ENCODE data around the gene SCN9A. TPM values are rescaled to one million over a fixed set of nuclear protein-coding genes. Genes with fewer than 3 reads are reported as not detected.

The SCN9A gene
- total RNA-seq, 1 donor from 2014 or later, result 7.8 TPM

DNA sequence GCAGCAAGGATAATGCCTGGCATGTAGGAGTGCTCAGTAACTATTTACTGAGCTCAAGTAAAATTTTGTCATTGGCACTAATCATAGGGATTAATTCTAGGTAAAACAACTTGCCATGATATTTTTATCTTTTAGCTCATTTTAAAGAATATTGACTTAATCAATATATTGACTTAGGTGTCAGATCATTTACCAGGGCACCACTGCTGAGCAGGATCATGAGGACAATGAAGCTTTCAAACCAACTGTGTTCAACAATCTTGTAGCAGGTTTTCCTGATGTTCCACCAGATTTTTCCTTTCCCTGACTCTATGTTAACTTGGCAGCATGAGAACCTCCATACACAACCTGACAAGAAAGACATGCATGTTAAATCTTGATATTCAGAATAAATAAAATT, 133.4 kb downstream of the SCN9A start:
- Histone ChIP-seq H4K20me1 (ENCODE audit: insufficient read depth, low read length) (no peaks in the 10 kb centered on the region), H3K4me2 (ENCODE audit: low read length) (no peak overlapping the region), H3K4me1 (ENCODE audit: insufficient read depth, low read length) (no peaks in the 10 kb centered on the region), H3K27me3 (ENCODE audit: insufficient read depth, low read length) (no peaks in the 10 kb centered on the region), H3K9ac (ENCODE audit: low read length) (no peak overlapping the region), H2AFZ (ENCODE audit: low read depth, low read length) (no peak overlapping the region), H3K79me2 (ENCODE audit: insufficient read depth, low read length) (no peaks in the 10 kb centered on the region), H3K4me3 (ENCODE audit: insufficient read depth, low read depth, low read length) (no peak overlapping the region), H3K27ac (ENCODE audit: low read depth, low read length) (no peak overlapping the region), H3K9me3 (ENCODE audit: insufficient read depth, low read depth, low read length) (no peaks in the 10 kb centered on the region), H3K36me3 (ENCODE audit: insufficient read depth, low read length) (no peaks in the 10 kb centered on the region)
- TF ChIP-seq, protein P1, sequence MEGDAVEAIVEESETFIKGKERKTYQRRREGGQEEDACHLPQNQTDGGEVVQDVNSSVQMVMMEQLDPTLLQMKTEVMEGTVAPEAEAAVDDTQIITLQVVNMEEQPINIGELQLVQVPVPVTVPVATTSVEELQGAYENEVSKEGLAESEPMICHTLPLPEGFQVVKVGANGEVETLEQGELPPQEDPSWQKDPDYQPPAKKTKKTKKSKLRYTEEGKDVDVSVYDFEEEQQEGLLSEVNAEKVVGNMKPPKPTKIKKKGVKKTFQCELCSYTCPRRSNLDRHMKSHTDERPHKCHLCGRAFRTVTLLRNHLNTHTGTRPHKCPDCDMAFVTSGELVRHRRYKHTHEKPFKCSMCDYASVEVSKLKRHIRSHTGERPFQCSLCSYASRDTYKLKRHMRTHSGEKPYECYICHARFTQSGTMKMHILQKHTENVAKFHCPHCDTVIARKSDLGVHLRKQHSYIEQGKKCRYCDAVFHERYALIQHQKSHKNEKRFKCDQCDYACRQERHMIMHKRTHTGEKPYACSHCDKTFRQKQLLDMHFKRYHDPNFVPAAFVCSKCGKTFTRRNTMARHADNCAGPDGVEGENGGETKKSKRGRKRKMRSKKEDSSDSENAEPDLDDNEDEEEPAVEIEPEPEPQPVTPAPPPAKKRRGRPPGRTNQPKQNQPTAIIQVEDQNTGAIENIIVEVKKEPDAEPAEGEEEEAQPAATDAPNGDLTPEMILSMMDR (IDR thresholded peaks at IDR 0.05; ENCODE audit: insufficient read depth, low read depth, low read length), result no peak
- TF ChIP-seq EZH2 (IDR thresholded peaks at IDR 0.05; ENCODE audit: insufficient read depth, low read length), result no peak
- Mint-ChIP-seq H3K27ac (ENCODE audit: unreplicated experiment) (no peak overlapping the region), H3K27me3 (ENCODE audit: low read depth, unreplicated experiment) (no peaks in the 10 kb centered on the region), H3K4me1 (ENCODE audit: low read depth, unreplicated experiment) (peaks cover 13% of the 10 kb centered on the region), H3K9me3 (ENCODE audit: unreplicated experiment) (no peaks in the 10 kb centered on the region), H3K36me3 (ENCODE audit: low read depth, unreplicated experiment) (no peaks in the 10 kb centered on the region), H3K4me3 (ENCODE audit: unreplicated experiment) (no peak overlapping the region)
- DNase-seq (ENCODE audit: low read depth) (no peak), FAIRE-seq (no peak)

DNA sequence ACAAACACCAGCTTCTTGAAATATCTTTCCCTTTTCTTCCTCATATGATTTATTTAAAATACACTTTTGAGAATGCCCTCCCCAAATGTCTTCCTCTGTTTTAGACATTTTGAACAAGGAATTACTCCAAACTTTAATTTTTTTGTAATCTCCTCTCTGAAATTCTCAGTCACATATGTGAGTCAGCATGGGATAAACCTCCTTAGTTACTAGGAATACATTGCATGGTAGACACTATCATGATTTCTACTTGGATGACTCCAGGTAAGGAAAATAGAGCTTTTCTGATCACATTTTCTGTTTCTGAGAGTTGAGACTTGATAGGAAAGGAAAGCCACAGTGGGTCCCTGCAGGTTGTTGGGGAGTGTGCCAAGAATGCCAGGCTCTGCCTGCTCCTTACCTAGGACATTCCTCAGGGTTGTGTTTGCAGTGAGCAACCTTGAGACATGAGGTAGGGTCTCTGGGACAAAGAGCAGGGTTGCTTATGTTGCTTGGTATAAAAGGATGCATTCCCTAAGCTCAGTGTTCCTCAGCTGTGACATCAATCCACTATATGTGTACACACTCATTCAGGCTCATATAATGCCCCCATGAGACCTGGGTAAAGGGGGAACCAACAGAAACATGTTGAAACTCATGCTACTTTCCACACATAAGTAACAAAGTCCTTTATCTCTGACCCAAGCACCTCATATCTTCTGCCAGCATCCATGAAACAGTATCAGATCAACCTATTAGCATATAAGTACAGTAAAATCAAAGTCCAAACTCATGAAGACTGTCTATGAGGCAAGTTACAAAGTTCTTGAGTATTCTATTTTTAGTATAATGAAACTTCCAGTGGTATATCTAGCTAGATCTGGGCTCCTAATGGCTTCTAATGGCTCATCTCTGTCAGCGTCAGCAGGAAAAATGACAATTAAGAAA, 135.1 kb downstream of the SCN9A start:
- H3K27me3 ChIP-seq (ENCODE audit: insufficient read depth, low read length), result no peaks in the 10 kb centered on the region
- peaks cover 13% of the 10 kb centered on the region for H3K4me1 Mint-ChIP-seq (ENCODE audit: low read depth, unreplicated experiment)
- no peaks in the 10 kb centered on the region for H3K27me3 Mint-ChIP-seq (ENCODE audit: low read depth, unreplicated experiment)
- H3K27ac Mint-ChIP-seq (ENCODE audit: unreplicated experiment), result peak overlapping the region; percentile 89
- H3K4me2 ChIP-seq (ENCODE audit: low read length), result no peak overlapping the region
- H2AFZ ChIP-seq (ENCODE audit: low read depth, low read length), result no peak overlapping the region
- no peak overlapping the region for H3K9ac ChIP-seq (ENCODE audit: low read length)
- no peaks in the 10 kb centered on the region for H3K36me3 ChIP-seq (ENCODE audit: insufficient read depth, low read length)
- no peaks in the 10 kb centered on the region for H3K9me3 ChIP-seq (ENCODE audit: insufficient read depth, low read depth, low read length)
- H3K4me1 ChIP-seq (ENCODE audit: insufficient read depth, low read length), result no peaks in the 10 kb centered on the region
- DNase-seq (ENCODE audit: low read depth) (peak; percentile 13), FAIRE-seq (no peak)
- peak overlapping the region; percentile 81 for H3K27ac ChIP-seq (ENCODE audit: low read depth, low read length)
- H3K4me3 Mint-ChIP-seq (ENCODE audit: unreplicated experiment), result no peak overlapping the region
- no peaks in the 10 kb centered on the region for H3K79me2 ChIP-seq (ENCODE audit: insufficient read depth, low read length)
- H3K9me3 Mint-ChIP-seq (ENCODE audit: unreplicated experiment), result no peaks in the 10 kb centered on the region
- H3K36me3 Mint-ChIP-seq (ENCODE audit: low read depth, unreplicated experiment), result no peaks in the 10 kb centered on the region
- TF ChIP-seq, protein P1 (IDR thresholded peaks at IDR 0.05; ENCODE audit: insufficient read depth, low read depth, low read length), result no peak
- TF ChIP-seq EZH2 (IDR thresholded peaks at IDR 0.05; ENCODE audit: insufficient read depth, low read length), result no peak
- H4K20me1 ChIP-seq (ENCODE audit: insufficient read depth, low read length), result no peaks in the 10 kb centered on the region
- no peak overlapping the region for H3K4me3 ChIP-seq (ENCODE audit: insufficient read depth, low read depth, low read length)

DNA sequence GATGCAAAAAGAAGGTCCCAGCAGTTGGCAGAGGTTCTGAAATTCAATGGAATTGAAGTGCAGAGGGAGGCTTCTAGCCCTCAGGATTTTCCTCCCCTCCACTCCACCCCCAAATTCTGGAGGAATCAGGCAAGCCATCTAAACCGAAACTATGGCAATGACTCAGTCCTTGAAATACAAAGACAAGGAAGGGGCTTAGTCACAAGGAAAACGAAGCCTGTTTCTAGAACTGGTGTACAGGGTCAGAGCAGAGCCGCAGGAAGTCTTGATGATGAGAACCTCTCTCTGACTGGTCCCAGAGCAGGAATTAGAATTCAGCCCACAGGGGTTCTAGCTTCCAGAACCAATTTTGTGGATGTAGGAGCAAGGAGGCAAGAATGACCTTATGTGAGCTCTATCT, 136.2 kb downstream of the SCN9A start:
- peak overlapping the region; percentile 93 for H3K27ac Mint-ChIP-seq (ENCODE audit: unreplicated experiment)
- Histone ChIP-seq H3K4me1 (ENCODE audit: insufficient read depth, low read length) (peaks cover 3% of the 10 kb centered on the region), H3K36me3 (ENCODE audit: insufficient read depth, low read length) (no peaks in the 10 kb centered on the region), H3K4me3 (ENCODE audit: insufficient read depth, low read depth, low read length) (no peak overlapping the region), H3K27ac (ENCODE audit: low read depth, low read length) (peak overlapping the region; percentile 81), H3K79me2 (ENCODE audit: insufficient read depth, low read length) (no peaks in the 10 kb centered on the region), H2AFZ (ENCODE audit: low read depth, low read length) (peak overlapping the region; percentile 44), H4K20me1 (ENCODE audit: insufficient read depth, low read length) (no peaks in the 10 kb centered on the region), H3K27me3 (ENCODE audit: insufficient read depth, low read length) (no peaks in the 10 kb centered on the region), H3K9me3 (ENCODE audit: insufficient read depth, low read depth, low read length) (no peaks in the 10 kb centered on the region), H3K9ac (ENCODE audit: low read length) (peak overlapping the region; percentile 47), H3K4me2 (ENCODE audit: low read length) (peak overlapping the region; percentile 59)
- peak overlapping the region; percentile 30 for H3K4me3 Mint-ChIP-seq (ENCODE audit: unreplicated experiment)
- no peaks in the 10 kb centered on the region for H3K9me3 Mint-ChIP-seq (ENCODE audit: unreplicated experiment)
- no peaks in the 10 kb centered on the region for H3K36me3 Mint-ChIP-seq (ENCODE audit: low read depth, unreplicated experiment)
- peak; percentile 70 for FAIRE-seq
- H3K27me3 Mint-ChIP-seq (ENCODE audit: low read depth, unreplicated experiment), result no peaks in the 10 kb centered on the region
- peak; percentile 94 for DNase-seq (ENCODE audit: low read depth)
- peaks cover 15% of the 10 kb centered on the region for H3K4me1 Mint-ChIP-seq (ENCODE audit: low read depth, unreplicated experiment)
- TF ChIP-seq, protein P1 (IDR thresholded peaks at IDR 0.05; ENCODE audit: insufficient read depth, low read depth, low read length), result no peak
- no peak for TF ChIP-seq EZH2 (IDR thresholded peaks at IDR 0.05; ENCODE audit: insufficient read depth, low read length)
